Measurements from ENCODE around the gene TMEM121. TPM values are rescaled to one million over a fixed set of nuclear protein-coding genes. Genes with fewer than 3 reads are reported as not detected.
"Not testable (repeated sequence)": the region's sequence is repeated elsewhere in the genome, so short reads cannot be mapped to it uniquely, and the experiment has no call there.

TMEM121 gene
- polyA plus RNA-seq, 4 donors: 3.2 to 7.2 (median 5.4) TPM

GRCh38 chr14:105538481-105539049 is 12.2 kb downstream of the TMEM121 start:
- DNase-seq (ENCODE audit: low read depth in 4 of 4, low spot score in 2 of 4): no peak

- DNase-seq (ENCODE audit: low read depth in 4 of 4, low spot score in 2 of 4): no peak
These were observed 14.4 kb downstream of the TMEM121 start for GRCh38 chr14:105540811-105541210.

- DNase-seq (ENCODE audit: low read depth in 4 of 4, low spot score in 2 of 4): no peak
These were observed 15.0 kb downstream of the TMEM121 start for GRCh38 chr14:105541218-105541875.

- DNase-seq (ENCODE audit: low read depth in 4 of 4, low spot score in 2 of 4): not testable (repeated sequence)
These were observed 19.3 kb downstream of the TMEM121 start for GRCh38 chr14:105545676-105546075.

- DNase-seq (ENCODE audit: low read depth in 4 of 4, low spot score in 2 of 4): not testable (repeated sequence)
These were observed 20.0 kb downstream of the TMEM121 start for GRCh38 chr14:105546410-105546809.

- not testable (repeated sequence) for DNase-seq (ENCODE audit: low read depth in 4 of 4, low spot score in 2 of 4)
These were observed 20.7 kb downstream of the TMEM121 start for GRCh38 chr14:105547072-105547471.

- DNase-seq (ENCODE audit: low read depth in 4 of 4, low spot score in 2 of 4): no peak
These were observed 21.4 kb downstream of the TMEM121 start for GRCh38 chr14:105547741-105548169.

GRCh38 chr14:105549481-105549880 is 23.1 kb downstream of the TMEM121 start:
- DNase-seq (ENCODE audit: low read depth in 4 of 4, low spot score in 2 of 4): no peak

GRCh38 chr14:105554022-105554421 is 27.6 kb downstream of the TMEM121 start:
- DNase-seq (ENCODE audit: low read depth in 4 of 4, low spot score in 2 of 4): no peak

- no peak for DNase-seq (ENCODE audit: low read depth in 4 of 4, low spot score in 2 of 4)
These were observed 28.1 kb downstream of the TMEM121 start for GRCh38 chr14:105554523-105554922.

- DNase-seq (ENCODE audit: low read depth in 4 of 4, low spot score in 2 of 4): not testable (repeated sequence)
These were observed 31.3 kb downstream of the TMEM121 start for GRCh38 chr14:105557671-105558070.

- DNase-seq (ENCODE audit: low read depth in 4 of 4, low spot score in 2 of 4): not testable (repeated sequence)
These were observed 32.2 kb downstream of the TMEM121 start for GRCh38 chr14:105558449-105559154.

GRCh38 chr14:105559384-105560047 is 33.1 kb downstream of the TMEM121 start:
- DNase-seq (ENCODE audit: low read depth in 4 of 4, low spot score in 2 of 4): not testable (repeated sequence)

GRCh38 chr14:105560048-105560669 is 33.8 kb downstream of the TMEM121 start:
- not testable (repeated sequence) for DNase-seq (ENCODE audit: low read depth in 4 of 4, low spot score in 2 of 4)

- not testable (repeated sequence) for DNase-seq (ENCODE audit: low read depth in 4 of 4, low spot score in 2 of 4)
These were observed 35.0 kb downstream of the TMEM121 start for GRCh38 chr14:105561345-105561744.

- no peak for DNase-seq (ENCODE audit: low read depth in 4 of 4, low spot score in 2 of 4)
These were observed 36.4 kb downstream of the TMEM121 start for GRCh38 chr14:105562713-105563346.

GRCh38 chr14:105563347-105563737 is 37.0 kb downstream of the TMEM121 start:
- DNase-seq (ENCODE audit: low read depth in 4 of 4, low spot score in 2 of 4): no peak

- DNase-seq (ENCODE audit: low read depth in 4 of 4, low spot score in 2 of 4): not testable (repeated sequence)
These were observed 38.2 kb downstream of the TMEM121 start for GRCh38 chr14:105564536-105564935.

GRCh38 chr14:105565185-105565919 is 39.0 kb downstream of the TMEM121 start:
- DNase-seq (ENCODE audit: low read depth in 4 of 4, low spot score in 2 of 4): not testable (repeated sequence)

Data from left renal cortex interstitium (tissue), 4 donors.